ENCODE measurements around the gene EDEM2.
A peak's percentile ranks its signal among the peaks of the same experiment; 100 is the strongest.
"Not testable (repeated sequence)": the region's sequence is repeated elsewhere in the genome, so short reads cannot be mapped to it uniquely, and the experiment has no call there.

The EDEM2 gene

GRCh38 chr20:35146920-35147574 is at the start of gene EDEM2:
EDEM2 (minus strand) TSS chr20:35147336; CDS start chr20:35147258, 78 bp downstream.
- DNase-seq = peak; percentile 91 to 93

- no peak for DNase-seq
Measured at GRCh38 chr20:35196313-35196712, 49.2 kb upstream of the EDEM2 start.

GRCh38 chr20:35193031-35193791 is 46.1 kb upstream of the EDEM2 start:
- DNase-seq = not testable (repeated sequence)

GRCh38 chr20:35192118-35192872 is 45.2 kb upstream of the EDEM2 start:
- no peak for DNase-seq

GRCh38 chr20:35191419-35192117 is 44.4 kb upstream of the EDEM2 start:
- DNase-seq = no peak

GRCh38 chr20:35190556-35190955 is 43.4 kb upstream of the EDEM2 start:
- no peak for DNase-seq

- not testable (repeated sequence) for DNase-seq
Measured at GRCh38 chr20:35189223-35189622, 42.1 kb upstream of the EDEM2 start.

GRCh38 chr20:35187584-35188190 is 40.6 kb upstream of the EDEM2 start:
- no peak for DNase-seq

GRCh38 chr20:35186691-35187289 is 39.7 kb upstream of the EDEM2 start:
- not testable (repeated sequence) for DNase-seq

- no peak for DNase-seq
Measured at GRCh38 chr20:35181731-35182130, 34.6 kb upstream of the EDEM2 start.

- no peak for DNase-seq
Measured at GRCh38 chr20:35180266-35180665, 33.1 kb upstream of the EDEM2 start.

GRCh38 chr20:35179292-35180212 is 32.4 kb upstream of the EDEM2 start:
- DNase-seq = no peak

GRCh38 chr20:35176132-35176531 is 29.0 kb upstream of the EDEM2 start:
- no peak for DNase-seq

- DNase-seq = no peak
Measured at GRCh38 chr20:35174458-35175216, 27.5 kb upstream of the EDEM2 start.

- no peak for DNase-seq
Measured at GRCh38 chr20:35173576-35174192, 26.5 kb upstream of the EDEM2 start.

- no peak for DNase-seq
Measured at GRCh38 chr20:35172434-35172806, 25.3 kb upstream of the EDEM2 start.

- peak in 1 of 2 experiments; percentile 3 for DNase-seq
Measured at GRCh38 chr20:35171753-35172433, 24.8 kb upstream of the EDEM2 start, which contains the start of gene PROCR. PROCR (plus strand) TSS chr20:35172072; CDS start chr20:35172155, 83 bp downstream.

GRCh38 chr20:35171438-35171752 is 24.3 kb upstream of the EDEM2 start:
- DNase-seq = no peak
